ENCODE results near the gene TSPAN5. TPM values are rescaled to one million over a fixed set of nuclear protein-coding genes. Genes with fewer than 3 reads are reported as not detected.

TSPAN5 gene
- total and polyA plus RNA-seq, 2 of the 4 experiments (the other 2 are of a cell fraction) = 64.8 to 79.6 TPM

DNA sequence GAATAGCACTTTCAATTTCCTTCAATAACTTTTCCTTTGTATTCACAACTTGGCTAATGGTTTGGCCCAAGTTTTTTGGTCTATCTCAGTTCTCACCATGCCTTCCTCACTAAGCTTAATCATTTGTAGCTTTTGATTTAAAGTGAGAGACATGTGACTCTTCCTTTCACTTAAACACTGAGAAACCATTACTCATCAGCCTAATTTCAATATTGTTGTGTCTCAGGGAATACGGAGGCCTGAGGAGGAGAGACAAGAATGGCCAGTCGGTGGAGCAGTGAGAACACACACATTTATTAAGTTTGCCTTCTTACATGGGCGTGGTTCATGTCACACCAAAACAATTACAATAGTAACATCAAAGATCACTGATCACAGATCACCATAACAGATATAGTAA lies 56.7 kb downstream of the TSPAN5 start:
- WGBS, 2 experiments (ENCODE audit: extremely low coverage in 2 of 2, insufficient read length in 1 of 2) = no CpG with 5 or more reads among the region's 3 CpGs
- in situ Hi-C loops (cut with MboI; ENCODE audit: low sequenced_read_pairs) = no loop called here
- Histone ChIP-seq H3K9ac (ENCODE audit: low read depth, low read length) (no peak overlapping the region), H3K18ac (ENCODE audit: low read depth, low read length) (no peak overlapping the region), H2BK15ac (ENCODE audit: low read depth, low read length) (no peak overlapping the region), H2BK20ac (ENCODE audit: low read depth, low read length) (no peak overlapping the region), H4K5ac (ENCODE audit: low read depth, low read length) (no peak overlapping the region), H3K27me3 (ENCODE audit: control insufficient read depth, insufficient read depth, low read length) (no peaks in the 10 kb centered on the region), H4K8ac (ENCODE audit: low read depth in 2 of 2, low read length in 2 of 2) (no peak overlapping the region), H3K4me1 (ENCODE audit: control insufficient read depth, insufficient read depth, low read length) (peaks cover 8% of the 10 kb centered on the region), H3K4me2 (ENCODE audit: low read depth, low read length) (no peak overlapping the region), H4K20me1 (ENCODE audit: insufficient read depth, low read length) (peaks cover 3% of the 10 kb centered on the region; the same call in 1 of the 2 replicates), H3K9me3 (ENCODE audit: control insufficient read depth, insufficient read depth, low read length) (peaks cover 9% of the 10 kb centered on the region), H3K56ac (ENCODE audit: extremely low read depth, insufficient read depth, low read length) (no peak overlapping the region), H3K14ac (replicated peaks; ENCODE audit: low read depth, low read length) (no peak overlapping the region), H4K91ac (ENCODE audit: insufficient read depth, low read depth, low read length) (no peak overlapping the region), H3K36me3 (ENCODE audit: control insufficient read depth, insufficient read depth, low read length) (peaks cover 1% of the 10 kb centered on the region; the same call in 1 of the 2 replicates), H3K9me1 (ENCODE audit: insufficient read depth, low read length) (0 out of 2 replicates have a peak, but pooled peaks cover 2% of the 10 kb centered on the region), H2BK120ac (ENCODE audit: low read depth, low read length) (no peak overlapping the region), H2AFZ (replicated peaks; ENCODE audit: low read length, poor library complexity) (no peak overlapping the region), H3K79me1 (ENCODE audit: low read depth in 1 of 2, low read length in 2 of 2) (peaks cover 42 to 54% of the 10 kb centered on the region in 2 experiments), H3K27ac (ENCODE audit: insufficient read depth, low read length) (no peak overlapping the region), H2AK5ac (ENCODE audit: low read depth, low read length) (no peak overlapping the region), H2AK9ac (replicated peaks; ENCODE audit: low read depth, low read length, poor library complexity) (no peak overlapping the region), H3K4ac (ENCODE audit: low read depth, low read length) (no peak overlapping the region), H3K4me3 (ENCODE audit: insufficient read depth, low read depth, low read length) (no peak overlapping the region), H2BK5ac (ENCODE audit: low read depth, low read length, poor library complexity, severe bottlenecking) (no peak overlapping the region), H3K23ac (ENCODE audit: low read depth, low read length) (no peak overlapping the region)
- intact Hi-C loops (cut with micrococcal nuclease) = no loop called here
- BruUV-seq (replicated peaks) = no TSS peak
- DNase-seq (no peak), ATAC-seq (ENCODE audit: low read depth) (0 out of 2 replicates have a peak, but pooled peaks have one; percentile 25)
- TF ChIP-seq MAZ (IDR thresholded peaks at IDR 0.05; ENCODE audit: borderline replicate concordance, low read depth, low read length) (no peak), POLR2A (IDR thresholded peaks at IDR 0.05; ENCODE audit: low read depth, low read length) (no peak), NFE2L2 (IDR thresholded peaks at IDR 0.05; ENCODE audit: low read depth, low read length) (no peak), ELK1 (IDR thresholded peaks at IDR 0.05; ENCODE audit: borderline replicate concordance, low read depth, low read length) (no peak), RFX5 (IDR thresholded peaks at IDR 0.05; ENCODE audit: low read depth, low read length) (no peak), MAFK (IDR thresholded peaks at IDR 0.05; ENCODE audit: low read depth, low read length) (no peak), RCOR1 (IDR thresholded peaks at IDR 0.05; ENCODE audit: insufficient replicate concordance, low read length) (no peak)
- dilution Hi-C loops (cut with HindIII; ENCODE audit: low sequenced_read_pairs, unreplicated experiment) = no loop called here
- ChIA-PET CTCF (no interaction called here), POLR2A (ENCODE audit: unreplicated experiment) (no interaction called here)

Measured in IMR-90 (cell line).